ENCODE data around the gene KSR2.

Gene KSR2

DNA sequence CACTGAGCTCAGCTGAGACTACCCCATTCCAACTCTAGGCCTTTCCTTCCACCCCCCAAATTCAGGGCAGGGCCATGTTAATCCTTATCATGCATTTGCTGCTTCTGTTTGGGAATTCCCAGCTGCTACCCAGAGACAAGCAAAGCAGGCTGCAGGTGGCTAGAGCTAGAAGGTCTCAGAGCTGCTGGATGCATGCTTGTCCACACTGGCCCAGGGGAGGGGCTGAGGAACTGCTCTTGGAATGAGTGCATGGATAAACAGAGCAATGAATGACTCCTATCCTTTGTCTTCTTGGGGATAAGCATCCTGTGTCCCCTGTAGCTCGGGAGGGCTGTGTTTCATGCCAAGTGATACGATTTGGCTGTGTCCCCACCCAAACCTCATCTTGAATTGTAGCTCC is 470.5 kb downstream of the KSR2 start:
- no peak for DNase-seq (ENCODE audit: low read depth in 3 of 3)

- no peak for DNase-seq (ENCODE audit: low read depth in 3 of 3)
Measured at GRCh38 chr12:117497407-117497806, 471.4 kb downstream of the KSR2 start.

DNA sequence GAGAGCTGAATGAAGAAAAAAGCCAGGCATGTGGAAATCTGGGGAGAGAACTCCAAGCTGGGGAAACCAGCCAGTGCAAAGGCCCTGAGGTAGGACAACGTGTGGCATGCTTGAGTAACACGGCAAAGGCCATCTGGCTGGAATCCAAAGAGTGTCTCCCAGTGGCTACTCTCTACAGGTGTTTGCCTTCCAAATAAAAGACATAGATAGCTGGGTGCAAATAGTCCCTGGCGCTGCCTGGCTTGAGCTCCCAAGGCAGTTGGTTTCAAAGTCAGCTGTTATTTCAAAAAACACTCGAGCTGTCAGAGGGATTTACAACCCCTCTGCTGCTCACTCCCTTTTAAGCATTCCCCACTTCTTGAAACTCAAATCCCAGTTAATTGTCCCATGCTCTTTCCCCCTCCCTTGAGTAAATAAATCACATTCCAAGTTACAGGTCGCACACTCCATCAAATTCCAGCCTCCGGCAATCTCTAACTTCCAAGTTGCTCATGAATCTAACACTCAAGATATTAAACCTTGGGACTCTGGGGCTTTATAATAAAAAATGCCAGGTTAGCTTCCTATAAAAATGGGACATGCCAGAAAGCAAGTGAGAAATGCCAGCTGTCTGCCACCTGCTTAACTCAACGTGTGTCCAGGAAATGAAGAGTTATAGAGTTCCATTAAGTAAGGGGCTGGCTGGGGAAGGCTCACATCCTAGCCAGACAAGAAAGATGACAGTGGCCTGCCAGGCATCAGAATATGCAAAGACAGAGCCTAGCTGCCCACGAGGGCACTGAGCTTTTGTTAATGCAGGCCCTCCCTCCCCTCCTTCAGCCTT is 473.7 kb downstream of the KSR2 start:
- no peak for DNase-seq (ENCODE audit: low read depth in 3 of 3)

- DNase-seq (ENCODE audit: low read depth in 3 of 3) = no peak
Measured at GRCh38 chr12:117491711-117492110, 477.1 kb downstream of the KSR2 start.

DNA sequence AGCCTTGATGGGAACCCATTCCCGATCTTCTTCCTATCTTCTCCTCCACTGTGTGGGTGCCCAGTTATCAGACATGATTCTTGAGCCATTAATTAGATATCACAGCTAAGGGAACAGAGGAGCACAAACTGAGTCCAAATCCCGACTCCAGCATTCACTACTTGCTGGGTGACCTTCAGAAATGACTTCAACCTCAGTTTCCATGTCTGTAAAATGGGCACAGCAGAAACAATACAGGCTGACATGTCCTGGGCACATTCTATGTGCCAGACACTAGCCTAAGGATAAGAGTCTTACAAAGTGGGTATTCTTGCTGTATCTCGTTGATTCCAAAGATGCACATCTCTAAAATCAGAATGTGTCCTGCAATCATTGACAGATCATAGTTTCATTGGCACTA is 478.7 kb downstream of the KSR2 start:
- DNase-seq (ENCODE audit: low read depth in 3 of 3) = no peak

GRCh38 chr12:117489671-117490070 is 479.1 kb downstream of the KSR2 start:
- no peak for DNase-seq (ENCODE audit: low read depth in 3 of 3)

- no peak for DNase-seq (ENCODE audit: low read depth in 3 of 3)
Measured at GRCh38 chr12:117486840-117487659, 481.7 kb downstream of the KSR2 start.

DNA sequence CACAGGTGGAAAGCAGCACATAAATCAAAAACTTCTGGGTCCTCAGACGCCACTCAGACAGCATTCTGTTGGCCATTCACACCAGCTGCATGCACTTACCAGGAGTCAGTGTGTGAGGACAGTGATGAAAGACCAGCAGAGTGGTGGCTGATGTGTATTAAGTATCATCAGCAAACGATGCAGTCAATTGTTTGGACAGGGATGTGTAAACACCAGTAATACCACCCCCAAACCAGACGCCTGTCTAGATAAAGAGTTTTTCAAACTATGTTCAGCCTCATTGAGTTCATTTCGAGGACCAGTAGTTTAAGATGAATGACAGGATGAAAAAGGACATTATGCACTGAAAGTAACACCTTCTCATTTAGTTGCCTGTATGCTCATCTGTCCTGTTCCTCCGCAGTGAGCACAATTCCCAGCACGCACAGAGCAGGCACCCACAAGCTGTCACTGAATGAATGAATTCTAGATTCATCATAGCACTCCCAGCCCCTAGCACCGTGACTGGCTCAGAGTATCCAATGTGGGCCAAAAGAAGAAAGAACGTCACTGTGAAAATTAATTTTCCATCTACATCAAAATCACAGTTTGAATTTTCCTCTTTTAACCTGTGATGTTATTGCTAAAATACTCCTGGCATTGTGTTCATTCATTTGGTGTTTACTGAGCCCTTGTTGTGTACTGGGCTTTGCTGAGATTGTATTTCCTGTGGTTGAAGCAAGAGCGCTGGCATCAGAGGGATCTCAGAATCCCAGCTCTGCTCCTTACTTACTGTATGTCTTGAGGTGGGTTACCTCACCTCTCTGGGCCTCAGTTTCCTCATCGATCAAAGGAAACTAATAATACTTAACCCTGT is 482.6 kb downstream of the KSR2 start:
- DNase-seq (ENCODE audit: low read depth in 3 of 3) = no peak

DNA sequence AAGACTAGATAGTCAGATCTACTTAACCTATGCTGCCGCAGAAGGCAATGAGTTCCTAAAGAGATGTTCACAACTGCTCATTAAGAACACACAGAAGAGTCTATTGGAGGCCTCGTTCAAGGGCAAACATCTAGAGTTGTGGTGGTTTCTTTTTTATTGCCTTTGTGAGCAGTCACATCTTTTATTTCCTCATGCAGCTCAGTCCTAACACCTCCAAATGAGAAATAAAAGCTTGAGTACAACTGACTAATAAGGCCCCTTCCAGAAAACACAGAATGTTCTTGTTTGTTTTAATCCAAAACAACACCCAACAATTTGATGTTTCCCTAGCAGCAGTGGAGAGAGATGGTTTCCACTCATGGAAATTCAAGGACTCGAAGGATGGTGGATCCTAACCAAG is 483.9 kb downstream of the KSR2 start:
- DNase-seq (ENCODE audit: low read depth in 3 of 3) = no peak

- DNase-seq (ENCODE audit: low read depth in 3 of 3) = no peak
Measured at GRCh38 chr12:117483501-117483900, 485.3 kb downstream of the KSR2 start.

- DNase-seq (ENCODE audit: low read depth in 3 of 3) = no peak
Measured at GRCh38 chr12:117481470-117481869, 487.3 kb downstream of the KSR2 start.

GRCh38 chr12:117476341-117476740 is 492.4 kb downstream of the KSR2 start:
- DNase-seq (ENCODE audit: low read depth in 3 of 3) = no peak

- DNase-seq (ENCODE audit: low read depth in 3 of 3) = no peak
Measured at GRCh38 chr12:117473856-117474255, 494.9 kb downstream of the KSR2 start.

GRCh38 chr12:117472983-117473382 is 495.8 kb downstream of the KSR2 start:
- DNase-seq (ENCODE audit: low read depth in 3 of 3) = no peak

GRCh38 chr12:117470804-117471203 is 498.0 kb downstream of the KSR2 start:
- DNase-seq (ENCODE audit: low read depth in 3 of 3) = peak in 1 of 3 experiments; percentile 1

DNA sequence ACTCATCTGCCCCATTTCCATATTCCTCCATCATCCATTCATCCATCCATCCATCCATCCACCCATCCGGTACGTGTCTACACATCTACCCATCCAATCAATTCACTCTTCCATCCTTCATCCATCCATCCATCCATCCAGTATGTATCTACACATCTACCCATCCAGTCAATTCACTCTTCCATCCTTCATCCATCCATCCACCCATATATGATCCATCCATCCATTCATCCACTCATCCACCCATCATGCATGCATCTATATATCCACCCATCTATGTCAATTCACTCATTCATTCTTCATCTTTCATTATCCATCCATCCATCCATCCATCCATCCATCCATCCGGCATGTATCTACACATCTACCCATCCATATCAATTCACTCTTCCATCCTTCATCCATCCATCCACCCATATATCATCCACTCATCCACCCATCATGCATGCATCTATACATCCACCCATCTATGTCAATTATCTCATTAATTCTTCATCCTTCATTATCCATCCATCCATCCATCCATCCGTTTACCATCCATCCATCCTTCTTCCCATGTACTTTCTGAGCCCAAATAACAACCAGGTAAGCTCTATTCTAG is 498.8 kb downstream of the KSR2 start:
- DNase-seq (ENCODE audit: low read depth in 3 of 3) = no peak

- DNase-seq (ENCODE audit: low read depth in 3 of 3) = no peak
Measured at GRCh38 chr12:117468016-117468415, 500.8 kb downstream of the KSR2 start.

DNA sequence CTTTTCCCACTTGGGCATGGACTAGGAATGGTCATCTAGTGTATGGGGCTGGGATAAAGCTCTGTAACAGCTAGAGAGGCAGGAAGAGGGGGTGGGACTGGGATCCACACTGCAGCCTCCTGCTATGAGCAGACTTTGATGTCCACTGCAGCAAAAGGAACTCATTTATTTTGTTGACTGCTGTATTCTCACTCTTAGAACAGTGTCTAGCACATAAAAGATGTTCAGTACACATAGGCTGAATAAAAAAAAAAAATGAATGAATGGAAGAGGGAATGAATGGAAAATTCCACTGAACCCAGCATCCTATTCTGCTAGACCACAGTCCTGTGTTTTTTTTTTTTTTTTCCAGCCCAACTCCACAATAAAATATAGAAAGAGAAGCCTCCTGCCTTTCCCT is 501.2 kb downstream of the KSR2 start:
- no peak for DNase-seq (ENCODE audit: low read depth in 3 of 3)

DNA sequence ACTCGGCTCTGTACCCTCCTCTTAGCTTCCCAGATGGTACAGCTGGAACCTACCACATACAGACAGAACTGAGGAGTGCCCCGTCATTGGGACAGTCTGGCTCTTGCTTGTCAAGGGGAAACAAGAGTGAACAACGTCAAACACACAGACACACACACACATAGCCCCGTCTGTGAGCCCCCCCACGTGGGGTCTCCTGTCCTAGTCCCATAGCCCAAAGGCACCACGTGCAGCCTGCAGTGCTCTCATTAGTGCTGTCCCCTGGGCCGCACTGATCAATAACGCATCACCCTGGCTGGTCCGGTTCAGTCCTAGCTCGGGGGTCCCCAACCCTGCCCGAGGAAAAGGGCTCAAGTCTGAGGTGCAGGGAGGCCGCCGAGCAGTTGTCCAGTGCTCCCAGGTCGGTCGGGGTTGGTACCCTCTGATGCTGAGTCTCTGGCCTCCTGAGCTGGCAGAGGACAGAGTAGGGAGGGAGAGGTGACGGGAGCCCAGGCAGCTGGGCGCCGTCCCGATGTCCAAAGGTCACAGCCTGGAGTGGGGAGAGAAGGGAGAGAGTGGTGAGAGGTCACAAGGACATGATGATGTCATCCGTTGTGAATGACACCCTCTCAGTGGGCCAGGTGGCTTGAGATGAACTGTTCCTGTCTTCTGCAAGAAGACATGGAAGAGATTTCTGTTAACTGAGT is 502.0 kb downstream of the KSR2 start:
- no peak for DNase-seq (ENCODE audit: low read depth in 3 of 3)

DNA sequence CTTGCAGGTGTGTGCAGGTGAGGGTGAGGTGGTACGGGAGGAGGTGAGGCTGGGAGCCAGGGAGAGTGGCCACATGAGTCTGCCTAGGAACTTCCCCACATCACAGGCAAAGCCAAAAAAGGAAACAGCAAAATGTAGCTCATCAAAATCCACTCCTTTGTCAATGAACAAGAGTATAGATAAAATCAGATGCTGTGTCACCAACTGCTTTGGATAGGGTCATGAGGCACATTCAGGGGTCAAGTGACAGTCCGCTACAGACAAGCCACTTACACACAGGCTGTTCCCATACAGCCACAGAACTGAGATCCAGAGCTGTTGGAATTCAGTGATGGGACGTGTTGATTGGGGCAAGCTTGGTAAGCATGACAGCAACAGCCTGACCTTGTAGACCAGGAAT is 507.1 kb downstream of the KSR2 start:
- no peak for DNase-seq (ENCODE audit: low read depth in 3 of 3)

- DNase-seq (ENCODE audit: low read depth in 3 of 3) = no peak
Measured at GRCh38 chr12:117459229-117459628, 509.6 kb downstream of the KSR2 start.

Data from stimulated activated CD4-positive, alpha-beta T cell treated with anti-CD3 and anti-CD28 coated beads, TNF-alpha, amount 100 ng/mL, for 24 hours (primary cell).